K562 (cell line): ENCODE results near the gene STEAP3. TPM values are rescaled to one million over a fixed set of nuclear protein-coding genes. Genes with fewer than 3 reads are reported as not detected.

Experiments used
- ATAC-seq: fragments of 200-7000 bp; cut with Tn5 transposase; 3 replicates; pipeline ENCODE4 v1.9.1; 2020; ENCODE audit warnings: moderate library complexity
- BruUV-seq: library from RNA; stranded (reverse); fragments of 400-500 nt; replicated peaks from 2 replicates; lab custom pipeline; 2021; lab: Mats Ljungman, UMichigan
- CTCF ChIA-PET: fragments of 300-600 bp; formaldehyde crosslinking; extraction: SDS; loops from one replicate; lab custom pipeline; 2021; ENCODE audit warnings: low intra/inter-chr PET ratio; lab: Yijun Ruan, JAX
- POLR2A ChIA-PET: fragments of 300-600, 350-650 bp; sonication (Branson Sonifier 250); formaldehyde crosslinking; extraction: SDS; loops from one replicate; lab custom pipeline; 2021; ENCODE audit warnings: antibody characterized with exemption, inconsistent platforms; lab: Yijun Ruan, JAX
- DNase-seq, 4 experiments: peaks; one replicate each; pipeline versions ENCODE4 v3.0.0 to v3.0.0-alpha.2; 2011 to 2018; ENCODE audit warnings: low spot score in 3 of 4, mixed read lengths in 3 of 4; ENCODE audit errors: extremely low read depth in 1 of 4
- FAIRE-seq: peaks from 2 replicates; lab custom pipeline; 2011; peaks lifted over from hg19 to GRCh38; lab: Jason Lieb, UNC
- H2AFZ ChIP-seq: 2 replicates; pipeline ENCODE4 v1.6.0; 2011; ENCODE audit warnings: low read depth, low read length, control low read depth, inconsistent platforms
- H3K27ac ChIP-seq: fragments of 200-600 bp; 3 replicates; pipeline ENCODE4 v1.8.0; 2011; ENCODE audit warnings: low read depth, mild to moderate bottlenecking, control low read depth, inconsistent platforms, low read length, moderate library complexity, mixed read lengths; ENCODE audit errors: extremely low read depth
- H3K27me3 ChIP-seq, 2 experiments: fragments of 300-600 bp in 1 of 2; 2 replicates in 1 of 2; 3 replicates in 1 of 2; pipeline versions ENCODE4 v1.6.0 to v1.8.0; 2011; ENCODE audit warnings: inconsistent platforms in 2 of 2, low read length in 2 of 2, mild to moderate bottlenecking in 1 of 2, mixed read lengths in 1 of 2, moderate library complexity in 1 of 2; ENCODE audit not compliant: control insufficient read depth in 2 of 2, insufficient read depth in 2 of 2
- H3K36me3 ChIP-seq: fragments of 300-600 bp; 3 replicates; pipeline ENCODE4 v1.8.0; 2011; ENCODE audit warnings: mild to moderate bottlenecking, low read length, inconsistent platforms; ENCODE audit not compliant: control insufficient read depth, insufficient read depth
- H3K4me1 ChIP-seq, 2 experiments: fragments of 200-600 bp in 1 of 2; replicated peaks in 1 of 2; 2 replicates in 1 of 2; 3 replicates in 1 of 2; pipeline versions ENCODE4 v1.5.1 to v1.8.0; 2011; ENCODE audit warnings: inconsistent platforms in 2 of 2, low read length in 2 of 2, mild to moderate bottlenecking in 1 of 2, mixed read lengths in 1 of 2, moderate library complexity in 1 of 2; ENCODE audit not compliant: control insufficient read depth in 2 of 2, insufficient read depth in 2 of 2
- H3K4me2 ChIP-seq: 2 replicates; pipeline ENCODE4 v1.6.1; 2011; ENCODE audit warnings: low read length, control low read depth, inconsistent platforms, mixed read lengths; ENCODE audit not compliant: insufficient read depth
- H3K4me3 ChIP-seq: fragments of 200-600 bp; sonication (generic), shearing (Covaris generic); 2 replicates; pipeline ENCODE4 v1.5.1; 2016; ENCODE audit warnings: control low read depth, inconsistent platforms
- H3K79me2 ChIP-seq: fragments of 200-600 bp; 3 replicates; pipeline ENCODE4 v1.8.0; 2011; ENCODE audit warnings: low read length, inconsistent platforms; ENCODE audit not compliant: control insufficient read depth, insufficient read depth
- H3K9ac ChIP-seq, 2 experiments: 2 replicates each; pipeline versions ENCODE4 v1.6.0 to v1.6.1; 2011; ENCODE audit warnings: low read depth in 2 of 2, low read length in 2 of 2, control low read depth in 1 of 2, inconsistent platforms in 1 of 2, mild to moderate bottlenecking in 1 of 2, mixed read lengths in 1 of 2; ENCODE audit not compliant: insufficient read depth in 1 of 2
- H3K9me1 ChIP-seq: one replicate; pipeline ENCODE4 v1.6.0; 2011; ENCODE audit warnings: inconsistent platforms, mild to moderate bottlenecking, low read length, moderate library complexity; ENCODE audit not compliant: control insufficient read depth, insufficient read depth
- H3K9me3 ChIP-seq: replicated peaks from 2 replicates; pipeline ENCODE4 v1.5.1; 2011; ENCODE audit warnings: low read depth, low read length, inconsistent platforms; ENCODE audit not compliant: control insufficient read depth, insufficient read depth
- H4K20me1 ChIP-seq: replicated peaks from 2 replicates; pipeline ENCODE4 v1.6.1; 2011; ENCODE audit warnings: low read length, inconsistent platforms, mixed read lengths; ENCODE audit not compliant: control insufficient read depth, insufficient read depth
- HDAC1 ChIP-seq, 2 experiments: fragments of 450-650 bp; IDR thresholded peaks; 2 replicates each; pipeline ENCODE4 v1.6.1; 2016 to 2017; ENCODE audit warnings: inconsistent platforms in 1 of 2, mild to moderate bottlenecking in 1 of 2, moderate library complexity in 1 of 2
- KLF13 ChIP-seq: fragments of 450-650 bp; IDR thresholded peaks from 2 replicates; pipeline ENCODE4 v1.6.1; 2016; ENCODE audit warnings: missing genetic modification characterization, low read depth, mild to moderate bottlenecking, missing compliant biosample characterization, moderate library complexity, borderline replicate concordance
- RBM25 ChIP-seq: fragments of 200-400 bp; formaldehyde crosslinking; IDR thresholded peaks from 2 replicates; pipeline ENCODE4 v1.6.1; 2018; ENCODE audit warnings: low read length, low read depth, moderate library complexity; ENCODE audit not compliant: severe bottlenecking
- ZFP36 ChIP-seq: fragments of 150-350 bp; IDR thresholded peaks from 2 replicates; pipeline ENCODE4 v1.6.1; 2018; ENCODE audit warnings: low read length, low read depth; ENCODE audit not compliant: partially characterized antibody
- WGBS: fragments of 100-300 bp; shearing (Covaris generic); methylation state at CpG from one replicate; pipeline ENCODE4 v1.1.6; 2016; ENCODE audit warnings: low coverage, mixed read lengths; ENCODE audit not compliant: insufficient coverage; ENCODE audit errors: missing lambda C conversion rate; 5-methylcytosine and 5-hydroxymethylcytosine counted together
- in situ Hi-C: fragments of 300-500 bp; cut with MboI; formaldehyde crosslinking; loops from 4 replicates; pipeline ENCODE4 v1.15.0; 2018; ENCODE audit warnings: inconsistent platforms, mixed read lengths
- intact Hi-C: fragments of 100-400 bp; cut with micrococcal nuclease; formaldehyde crosslinking; loops from 2 replicates; pipeline ENCODE4 v1.14.2; 2022
- polyA plus RNA-seq, 8 experiments: library from polyadenylated mRNA; depleted of rRNA in 4 of 8; stranded (reverse) in 5 of 8; unstranded in 3 of 8; fragments of >200 nt; fragmentation: Nextera tagmentation in 2 of 8; fragmentation: Illumina TruSeq in 1 of 8; extraction: Ambion mirVana in 2 of 8; extraction: Trizol in 1 of 8; gene quantifications; 2 replicates each; pipeline versions ENCODE4 v1.2.1 to v1.2.3, GENCODE V29; 2011 to 2014; ENCODE audit warnings: inconsistent platforms in 1 of 8, missing spikeins in 1 of 8
- total RNA-seq, 7 experiments: library from RNA; depleted of rRNA in 6 of 7; stranded (reverse); fragments of >200 nt in 6 of 7; fragmentation: Illumina TruSeq in 2 of 7; extraction: Trizol in 2 of 7; gene quantifications; 2 replicates each; pipeline versions ENCODE4 v1.2.1 to v1.2.3, GENCODE V29; 2011 to 2021; ENCODE audit warnings: low replicate concordance in 1 of 7

STEAP3 gene
- total and polyA plus RNA-seq, 9 of the 15 experiments (the other 6 are each of a cell fraction or from before 2014, with no cell fraction given), result 1.8 to 31.6 (median 9.0) TPM

GRCh38 chr2:119249855-119250717 is 26.5 kb downstream of the STEAP3 start:
- DNase-seq (no peak), FAIRE-seq (no peak), ATAC-seq (no peak)
- POLR2A ChIA-PET, result interaction anchor here (0.8 kb wide), 1 partner anchor 22 kb away, joined by 3 read pairs; no protein-coding TSS in a partner anchor
- in situ Hi-C loops (no loop called here), intact Hi-C loops (no loop called here)
- no peaks in the 10 kb centered on the region; the same call in 1 of the 2 replicates for H4K20me1 ChIP-seq
- CTCF ChIA-PET, result no interaction called here
- no peak overlapping the region for H3K4me2 ChIP-seq
- no peaks in the 10 kb centered on the region for H3K9me1 ChIP-seq
- peaks cover 0 to 8% of the 10 kb centered on the region in 2 experiments; a peak in 2 of 5 replicates for H3K4me1 ChIP-seq
- no peaks in the 10 kb centered on the region for H3K27me3 ChIP-seq
- H2AFZ ChIP-seq, result no peak overlapping the region
- TF ChIP-seq RBM25 (peak; percentile 67), HDAC1 (IDR thresholded peaks at IDR 0.05) (no peak), KLF13 (tag) (no peak), ZFP36 (peak; percentile 63)
- H3K79me2 ChIP-seq, result no peaks in the 10 kb centered on the region
- no peak overlapping the region for H3K9ac ChIP-seq
- H3K36me3 ChIP-seq, result peaks cover 91% of the 10 kb centered on the region
- no peak overlapping the region for H3K4me3 ChIP-seq
- BruUV-seq, result no TSS peak
- WGBS, result 84% methylated on average over 10 of the region's 12 CpGs
- no peak overlapping the region for H3K27ac ChIP-seq
- H3K9me3 ChIP-seq, result no peaks in the 10 kb centered on the region
